HepG2 (cell line): ENCODE measurements around the gene CFAP70. TPM values are rescaled to one million over a fixed set of nuclear protein-coding genes. Genes with fewer than 3 reads are reported as not detected.
"Not testable (repeated sequence)": the region's sequence is repeated elsewhere in the genome, so short reads cannot be mapped to it uniquely, and the experiment has no call there.

ENCODE experiments used
- ATAC-seq: fragments of 200-7000 bp; cut with Tn5 transposase; 3 replicates; pipeline ENCODE4 v1.9.1; 2020; ENCODE audit warnings: mild to moderate bottlenecking, moderate library complexity
- BruUV-seq: library from RNA; stranded (reverse); fragments of 400-500 nt; replicated peaks from 2 replicates; lab custom pipeline; 2021; lab: Mats Ljungman, UMichigan
- CTCF ChIA-PET: fragments of 300-600 bp; formaldehyde crosslinking; extraction: SDS; loops from one replicate; lab custom pipeline; 2021; ENCODE audit warnings: low total read pairs, inconsistent platforms, low intra/inter-chr PET ratio; lab: Yijun Ruan, JAX
- POLR2A ChIA-PET: fragments of 350-600 bp; sonication (Branson Sonifier 250); formaldehyde crosslinking; loops from one replicate; lab custom pipeline; 2020; ENCODE audit warnings: antibody characterized with exemption, inconsistent platforms; lab: Yijun Ruan, JAX
- DNase-seq: peaks from one replicate; pipeline ENCODE4 v3.0.0-alpha.2; 2015; ENCODE audit warnings: low spot score
- FAIRE-seq: peaks from 3 replicates; lab custom pipeline; 2011; peaks lifted over from hg19 to GRCh38; lab: Jason Lieb, UNC
- H2AFZ ChIP-seq: one replicate; pipeline ENCODE4 v1.6.1; 2011; ENCODE audit warnings: low read length, inconsistent platforms
- H3K27ac ChIP-seq: fragments of 300-600 bp; 3 replicates; pipeline ENCODE4 v1.8.0; 2011; ENCODE audit warnings: mixed run types, mild to moderate bottlenecking, mixed read lengths, low read length, inconsistent platforms; ENCODE audit not compliant: insufficient read depth; ENCODE audit errors: extremely low read length
- H3K27me3 ChIP-seq, 2 experiments: fragments of 200-600 bp in 1 of 2; 2 replicates in 1 of 2; 3 replicates in 1 of 2; pipeline versions ENCODE4 v1.6.0 to v1.8.0; 2011; ENCODE audit warnings: low read length in 2 of 2, mild to moderate bottlenecking in 2 of 2, moderate library complexity in 2 of 2, inconsistent platforms in 1 of 2; ENCODE audit not compliant: insufficient read depth in 2 of 2, control insufficient read depth in 1 of 2
- H3K36me3 ChIP-seq, 2 experiments: fragments of 200-600 bp in 1 of 2; replicated peaks in 1 of 2; 2 replicates in 1 of 2; 3 replicates in 1 of 2; pipeline versions ENCODE4 v1.5.1 to v1.8.0; 2011; ENCODE audit warnings: low read length in 2 of 2, inconsistent platforms in 1 of 2; ENCODE audit not compliant: insufficient read depth in 2 of 2, control insufficient read depth in 1 of 2
- H3K4me1 ChIP-seq: 2 replicates; pipeline ENCODE4 v1.5.1; 2012; ENCODE audit warnings: low read length, inconsistent platforms; ENCODE audit not compliant: insufficient read depth
- H3K4me2 ChIP-seq: 2 replicates; pipeline ENCODE4 v1.6.0; 2011; ENCODE audit warnings: low read depth, low read length, inconsistent platforms
- H3K4me3 ChIP-seq, 3 experiments: fragments of 200-600 bp in 1 of 3; sonication (generic), shearing (Covaris generic) in 1 of 3; replicated peaks in 1 of 3; 2 replicates each; pipeline ENCODE4 v1.5.1; 2011 to 2016; ENCODE audit warnings: low read length in 3 of 3, inconsistent platforms in 2 of 3, low read depth in 2 of 3, mild to moderate bottlenecking in 2 of 3, control low read depth in 1 of 3, mixed read lengths in 1 of 3; ENCODE audit not compliant: insufficient read depth in 1 of 3
- H3K79me2 ChIP-seq: one replicate; pipeline ENCODE4 v1.6.1; 2011; ENCODE audit warnings: low read length, inconsistent platforms; ENCODE audit not compliant: insufficient read depth
- H3K9ac ChIP-seq: 2 replicates; pipeline ENCODE4 v1.6.0; 2011; ENCODE audit warnings: mild to moderate bottlenecking, low read depth, low read length, inconsistent platforms; ENCODE audit not compliant: insufficient read depth
- H3K9me3 ChIP-seq: 2 replicates; pipeline ENCODE4 v1.5.1; 2012; ENCODE audit warnings: mild to moderate bottlenecking, low read length
- H4K20me1 ChIP-seq: 2 replicates; pipeline ENCODE4 v1.6.0; 2011; ENCODE audit warnings: inconsistent platforms, mild to moderate bottlenecking, low read length, moderate library complexity; ENCODE audit not compliant: insufficient read depth
- HDAC2 ChIP-seq: sonication (generic); formaldehyde crosslinking; IDR thresholded peaks from 2 replicates; pipeline ENCODE4 v1.4.0; 2020; ENCODE audit warnings: missing genetic modification reagents
- MTERF4 ChIP-seq: sonication (generic); formaldehyde crosslinking; IDR thresholded peaks from 2 replicates; pipeline ENCODE4 v1.8.0; 2023; ENCODE audit warnings: mild to moderate bottlenecking, missing genetic modification reagents
- ZNF567 ChIP-seq: sonication (generic); formaldehyde crosslinking; IDR thresholded peaks from 2 replicates; pipeline ENCODE4 v1.8.1; 2023; ENCODE audit warnings: mild to moderate bottlenecking, missing genetic modification reagents, borderline replicate concordance
- ZSCAN12 ChIP-seq: sonication (generic); formaldehyde crosslinking; IDR thresholded peaks from 2 replicates; pipeline ENCODE4 v1.9.0; 2021; ENCODE audit warnings: mild to moderate bottlenecking, missing genetic modification reagents
- WGBS: methylation state at CpG from one replicate; pipeline ENCODE4 v1.1.6; 2017; ENCODE audit warnings: low lambda C conversion rate; 5-methylcytosine and 5-hydroxymethylcytosine counted together
- in situ Hi-C: cut with HindIII; loops from 2 replicates; pipeline ENCODE4 v1.10.0; 2017; ENCODE audit warnings: low pct_unique_long_range_greater_than_20kb; ENCODE audit not compliant: extremely low pct_ligation_motif_present
- intact Hi-C: fragments of 100-400 bp; cut with micrococcal nuclease; formaldehyde crosslinking; loops from one replicate; pipeline ENCODE4 v1.10.0; 2022; ENCODE audit not compliant: unreplicated experiment
- polyA plus RNA-seq, 8 experiments: library from polyadenylated mRNA; depleted of rRNA in 3 of 8; stranded (reverse) in 7 of 8; unstranded in 1 of 8; fragments of >200 nt; fragmentation: Illumina TruSeq in 4 of 8; extraction: Trizol in 4 of 8; gene quantifications; 2 replicates each; pipeline versions ENCODE4 v1.2.1 to v1.2.3, GENCODE V29; 2011 to 2016; ENCODE audit warnings: low read depth in 4 of 8, missing spikeins in 1 of 8, mixed read lengths in 1 of 8; ENCODE audit not compliant: insufficient read depth in 1 of 8
- total RNA-seq, 5 experiments: library from RNA; depleted of rRNA; stranded (reverse); fragments of >200 nt; fragmentation: Illumina TruSeq; extraction: Trizol; gene quantifications; 2 replicates each; pipeline ENCODE4 v1.2.3, GENCODE V29; 2016; ENCODE audit warnings: low read depth in 1 of 5

The CFAP70 gene
- total and polyA plus RNA-seq, 2 of the 13 experiments (the other 11 are each of a cell fraction or from before 2014, with no cell fraction given), result 0.27 to 0.38 TPM

- 78% methylated on average over 9 of the region's 9 CpGs for WGBS
- no TSS peak for BruUV-seq
- Histone ChIP-seq H3K27ac (no peak overlapping the region), H4K20me1 (no peaks in the 10 kb centered on the region), H3K36me3 (no peaks in the 10 kb centered on the region), H2AFZ (no peak overlapping the region), H3K27me3 (no peaks in the 10 kb centered on the region), H3K4me2 (no peak overlapping the region), H3K9me3 (no peaks in the 10 kb centered on the region), H3K9ac (no peak overlapping the region), H3K4me1 (no peaks in the 10 kb centered on the region), H3K4me3 (no peak overlapping the region), H3K79me2 (no peaks in the 10 kb centered on the region)
- CTCF ChIA-PET, result no interaction called here
- no peak for TF ChIP-seq ZNF567 (CRISPR knock-in tag)
- no peak for TF ChIP-seq HDAC2
- TF ChIP-seq MTERF4 (CRISPR knock-in tag), result no peak
- TF ChIP-seq ZSCAN12 (CRISPR knock-in tag), result no peak
- intact Hi-C loops, result loop anchor here (5.0 kb wide), 1 partner anchor 96 kb away; the partner anchor contains the start of gene CFAP70
- no peak for FAIRE-seq
- no peak for DNase-seq
- in situ Hi-C loops, result loop anchor here (25.0 kb wide), 1 partner anchor 376 kb away; the partner anchor contains the start of gene MYOZ1
- no peak for ATAC-seq
- POLR2A ChIA-PET, result interaction anchor here (1.0 to 3.9 kb wide), 3 partner anchors 9 to 97 kb away, joined by 3 to 21 read pairs (median 3); partner anchors contain the start of genes CFAP70, DNAJC9 and MRPS16
Measured at GRCh38 chr10:73261362-73261995, 97.2 kb downstream of the CFAP70 start.

GRCh38 chr10:73258612-73259011, 100.1 kb downstream of the CFAP70 start:
- H2AFZ ChIP-seq, POLR2A ChIA-PET, ATAC-seq, H3K79me2 ChIP-seq, H4K20me1 ChIP-seq, CTCF ChIA-PET, DNase-seq, FAIRE-seq, H3K27me3 ChIP-seq, H3K9ac ChIP-seq, H3K4me1 ChIP-seq, H3K4me2 ChIP-seq, intact Hi-C loops, H3K9me3 ChIP-seq, H3K27ac ChIP-seq, H3K36me3 ChIP-seq, H3K4me3 ChIP-seq, BruUV-seq: not testable (repeated sequence)
- in situ Hi-C loops, result loop anchor here (10.0 to 25.0 kb wide), 2 partner anchors 236 to 379 kb away; partner anchors contain the start of genes MYOZ1 and PPP3CB
- WGBS, result 86% methylated on average over 10 of the region's 10 CpGs
